HFFc6 (cell line): ENCODE results near the gene RGS8. TPM values are rescaled to one million over a fixed set of nuclear protein-coding genes. Genes with fewer than 3 reads are reported as not detected.

Source experiments
- DNase-seq: peaks from one replicate; pipeline ENCODE4 v3.0.0-alpha.2; 2018
- H3K27ac Mint-ChIP-seq: 2 replicates; pipeline ENCODE4 v1.8.0; 2020; ENCODE audit warnings: mild to moderate bottlenecking, mixed read lengths
- H3K27me3 Mint-ChIP-seq: 2 replicates; pipeline ENCODE4 v1.8.0; 2021; ENCODE audit warnings: mild to moderate bottlenecking, moderate library complexity, mixed read lengths; ENCODE audit not compliant: insufficient read depth
- H3K36me3 Mint-ChIP-seq: 2 replicates; pipeline ENCODE4 v1.8.0; 2021; ENCODE audit warnings: low read depth, mixed read lengths
- H3K4me1 Mint-ChIP-seq: 2 replicates; pipeline ENCODE4 v1.8.0; 2020; ENCODE audit warnings: low read depth, mixed read lengths
- H3K4me3 Mint-ChIP-seq: 2 replicates; pipeline ENCODE4 v1.8.0; 2020; ENCODE audit warnings: mild to moderate bottlenecking, moderate library complexity, mixed read lengths
- H3K9me3 Mint-ChIP-seq: 2 replicates; pipeline ENCODE4 v1.8.0; 2020; ENCODE audit warnings: mild to moderate bottlenecking, mixed read lengths
- total RNA-seq, 6 experiments: library from RNA; stranded (reverse); fragmentation: NEBNext Ultra II Directional; extraction: Animal tissue kit (Norgen Biotek cat#: 25700); gene quantifications; 2 replicates in 1 of 6; 3 replicates in 5 of 6; pipeline ENCODE4 v1.2.3, GENCODE V29; 2021
- TF ChIP-seq, protein P1 (sequence below): fragments of 200-600 bp; sonication (generic); IDR thresholded peaks from 2 replicates; pipeline ENCODE4 v1.5.0; 2021; ENCODE audit warnings: antibody characterized with exemption, mild to moderate bottlenecking

RGS8 gene
- total RNA-seq, 6 experiments from 2014 or later = not detected

DNA sequence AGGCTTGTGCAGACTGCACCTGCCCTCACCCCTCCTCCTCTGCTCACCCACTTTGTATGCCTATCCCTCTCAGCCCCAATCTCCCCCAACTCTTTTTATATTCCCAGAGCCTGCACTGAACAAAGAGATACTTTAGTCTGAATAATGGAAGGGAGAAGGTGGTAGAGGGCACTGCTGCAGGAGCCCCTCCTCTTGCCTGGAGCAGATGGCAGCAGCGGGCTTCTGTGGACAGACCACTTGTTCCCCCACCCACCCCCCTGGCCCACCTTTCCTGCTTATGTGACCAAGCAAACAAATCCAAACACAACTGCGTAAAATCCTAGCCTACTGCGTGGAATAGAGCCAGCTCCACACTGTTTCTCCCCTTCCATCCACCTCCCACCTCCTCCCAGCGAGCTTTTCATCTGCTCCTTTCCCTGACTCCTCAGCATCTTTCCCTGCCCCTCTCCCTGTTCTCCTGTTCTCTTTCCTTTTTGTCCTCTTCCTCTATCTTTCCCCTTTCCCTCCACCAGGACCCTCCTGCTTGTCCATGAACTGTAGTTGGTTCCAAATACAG, 27.5 kb downstream of the RGS8 start:
- peaks cover 24% of the 10 kb centered on the region for H3K27me3 Mint-ChIP-seq
- H3K36me3 Mint-ChIP-seq = no peaks in the 10 kb centered on the region
- DNase-seq = no peak

DNA sequence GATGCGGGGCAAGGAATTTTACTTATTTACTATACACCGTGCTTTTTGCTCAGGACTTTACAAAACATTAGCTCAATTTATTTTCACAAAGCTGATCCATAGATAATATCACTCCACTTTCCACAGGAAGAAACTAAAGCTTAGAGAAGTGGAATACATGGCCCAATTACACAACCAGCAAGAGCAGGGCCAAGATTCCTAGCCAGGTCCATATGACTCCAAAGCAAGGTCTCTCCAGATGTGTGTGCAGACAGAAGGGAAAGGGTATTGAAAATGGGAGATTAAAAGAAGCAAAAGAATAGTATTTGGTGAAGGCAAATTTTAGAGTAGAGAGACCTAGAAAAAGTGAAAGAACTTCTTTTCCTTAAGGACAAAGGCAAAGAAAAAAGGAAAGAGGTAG, 30.4 kb downstream of the RGS8 start:
- no peaks in the 10 kb centered on the region for H3K36me3 Mint-ChIP-seq
- DNase-seq = no peak
- H3K4me3 Mint-ChIP-seq = no peak overlapping the region
- H3K4me1 Mint-ChIP-seq = no peaks in the 10 kb centered on the region
- no peaks in the 10 kb centered on the region for H3K9me3 Mint-ChIP-seq
- H3K27ac Mint-ChIP-seq = no peak overlapping the region
- TF ChIP-seq, protein P1, sequence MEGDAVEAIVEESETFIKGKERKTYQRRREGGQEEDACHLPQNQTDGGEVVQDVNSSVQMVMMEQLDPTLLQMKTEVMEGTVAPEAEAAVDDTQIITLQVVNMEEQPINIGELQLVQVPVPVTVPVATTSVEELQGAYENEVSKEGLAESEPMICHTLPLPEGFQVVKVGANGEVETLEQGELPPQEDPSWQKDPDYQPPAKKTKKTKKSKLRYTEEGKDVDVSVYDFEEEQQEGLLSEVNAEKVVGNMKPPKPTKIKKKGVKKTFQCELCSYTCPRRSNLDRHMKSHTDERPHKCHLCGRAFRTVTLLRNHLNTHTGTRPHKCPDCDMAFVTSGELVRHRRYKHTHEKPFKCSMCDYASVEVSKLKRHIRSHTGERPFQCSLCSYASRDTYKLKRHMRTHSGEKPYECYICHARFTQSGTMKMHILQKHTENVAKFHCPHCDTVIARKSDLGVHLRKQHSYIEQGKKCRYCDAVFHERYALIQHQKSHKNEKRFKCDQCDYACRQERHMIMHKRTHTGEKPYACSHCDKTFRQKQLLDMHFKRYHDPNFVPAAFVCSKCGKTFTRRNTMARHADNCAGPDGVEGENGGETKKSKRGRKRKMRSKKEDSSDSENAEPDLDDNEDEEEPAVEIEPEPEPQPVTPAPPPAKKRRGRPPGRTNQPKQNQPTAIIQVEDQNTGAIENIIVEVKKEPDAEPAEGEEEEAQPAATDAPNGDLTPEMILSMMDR = no peak
- peaks cover 10% of the 10 kb centered on the region for H3K27me3 Mint-ChIP-seq

More for the DNA sequence above, 27.5 kb downstream of the RGS8 start:
- TF ChIP-seq, protein P1 = no peak
- H3K4me1 Mint-ChIP-seq = no peaks in the 10 kb centered on the region
- H3K9me3 Mint-ChIP-seq = no peaks in the 10 kb centered on the region
- H3K4me3 Mint-ChIP-seq = no peak overlapping the region
- no peak overlapping the region for H3K27ac Mint-ChIP-seq

DNA sequence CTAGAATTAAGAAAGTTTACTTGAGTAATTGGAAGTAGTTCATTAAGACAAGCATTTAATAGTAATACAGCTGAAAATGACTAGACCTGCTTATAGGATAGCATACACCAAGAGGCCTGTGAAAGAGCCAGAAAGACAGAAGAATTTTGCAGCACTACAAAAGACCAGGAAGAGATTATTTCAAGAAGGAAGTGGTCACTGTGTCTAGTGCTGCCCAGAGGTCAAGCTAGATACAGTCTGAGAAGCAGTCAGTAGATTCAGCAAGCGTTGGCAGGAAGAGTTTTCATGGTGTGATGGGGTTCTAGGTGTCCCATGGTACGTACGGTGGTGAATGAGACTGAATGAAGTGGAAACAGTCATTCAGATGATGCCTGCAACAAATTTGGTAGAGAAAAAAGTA, 31.5 kb downstream of the RGS8 start:
- peaks cover 16% of the 10 kb centered on the region for H3K27me3 Mint-ChIP-seq
- no peaks in the 10 kb centered on the region for H3K36me3 Mint-ChIP-seq
- TF ChIP-seq, protein P1 = no peak
- no peak overlapping the region for H3K4me3 Mint-ChIP-seq
- no peak for DNase-seq
- no peaks in the 10 kb centered on the region for H3K9me3 Mint-ChIP-seq
- H3K4me1 Mint-ChIP-seq = no peaks in the 10 kb centered on the region
- no peak overlapping the region for H3K27ac Mint-ChIP-seq

DNA sequence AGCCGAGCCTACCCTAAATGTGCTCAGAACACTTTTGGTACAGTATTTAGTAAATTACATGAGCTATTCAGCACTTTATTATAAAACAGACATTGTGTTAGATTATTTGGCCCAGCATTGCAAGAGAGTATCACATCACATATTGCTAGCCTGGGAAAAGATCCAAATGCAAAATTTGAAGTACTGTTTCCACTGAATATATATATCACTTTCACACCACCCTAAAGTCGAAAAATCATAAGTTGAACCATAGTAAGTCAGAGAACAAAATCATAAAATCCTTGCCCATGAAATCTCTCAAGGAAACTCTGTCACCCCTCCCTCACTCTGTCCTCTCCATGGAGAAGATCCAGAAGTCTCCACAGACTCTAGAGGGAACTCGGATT, 33.1 kb downstream of the RGS8 start:
- Mint-ChIP-seq H3K4me3 (no peak overlapping the region), H3K27ac (no peak overlapping the region), H3K36me3 (no peaks in the 10 kb centered on the region), H3K27me3 (peaks cover 18% of the 10 kb centered on the region), H3K9me3 (no peaks in the 10 kb centered on the region), H3K4me1 (no peaks in the 10 kb centered on the region)
- TF ChIP-seq, protein P1 = no peak
- DNase-seq = no peak

DNA sequence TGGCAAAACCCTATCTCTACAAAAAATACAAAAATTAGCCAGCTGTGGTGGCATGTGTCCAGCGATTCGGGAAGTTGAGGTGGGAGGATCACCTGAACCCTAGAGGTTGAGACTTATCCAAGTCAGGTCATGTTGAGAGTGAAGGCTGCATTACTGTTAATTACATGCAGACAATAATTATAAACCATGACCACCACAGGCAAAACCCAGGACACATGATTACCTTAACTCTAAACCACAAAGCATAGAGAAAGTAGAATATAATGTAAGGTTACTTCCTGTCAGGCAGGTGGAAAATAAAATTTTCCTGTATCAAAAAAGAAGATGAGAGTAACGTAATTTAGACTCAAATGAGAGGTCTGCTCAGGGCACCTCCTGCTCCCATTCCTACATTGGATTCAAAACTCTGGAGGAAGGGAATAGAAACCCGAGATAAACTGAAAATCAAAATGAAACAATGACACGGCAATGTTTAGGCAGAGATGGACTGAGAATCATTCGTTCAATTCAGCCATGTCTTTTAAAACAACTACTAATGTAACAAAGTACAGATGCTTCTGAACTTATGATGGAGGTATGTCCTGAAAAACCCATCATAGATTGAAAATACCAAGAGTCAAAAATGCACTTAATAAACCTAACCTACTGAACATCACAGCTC, 33.6 kb downstream of the RGS8 start:
- Mint-ChIP-seq H3K27ac (no peak overlapping the region), H3K4me3 (no peak overlapping the region), H3K4me1 (no peaks in the 10 kb centered on the region), H3K36me3 (no peaks in the 10 kb centered on the region), H3K9me3 (no peaks in the 10 kb centered on the region), H3K27me3 (peaks cover 18% of the 10 kb centered on the region)
- TF ChIP-seq, protein P1 = no peak
- no peak for DNase-seq
